Esophagus squamous epithelium (tissue), 5 donors: ENCODE data around the gene GNL2. TPM values are rescaled to one million over a fixed set of nuclear protein-coding genes. Genes with fewer than 3 reads are reported as not detected.

Experiments
- DNase-seq: peaks from one replicate; lab custom pipeline; 2025; lab: John Stamatoyannopoulos, UW
- H3K27ac ChIP-seq, 4 donors: fragments of 200-600 bp; sonication (generic); one replicate each; pipeline ENCODE4 v1.5.1; 2016 to 2019; ENCODE audit warnings: mild to moderate bottlenecking in 1 of 4
- H3K27me3 ChIP-seq, 4 donors: fragments of 200-600 bp; sonication (generic); 1 replicate in 3 of 4; 2 replicates in 1 of 4; pipeline versions ENCODE4 v1.5.1 to v1.6.0; 2017 to 2021; ENCODE audit warnings: antibody characterized with exemption in 1 of 4
- H3K36me3 ChIP-seq, 3 donors: fragments of 200-600 bp; sonication (generic); one replicate each; pipeline ENCODE4 v1.5.1; 2016 to 2019
- H3K4me1 ChIP-seq, 3 donors: fragments of 200-600 bp; sonication (generic); one replicate each; pipeline ENCODE4 v1.5.1; 2017 to 2019
- H3K4me3 ChIP-seq, 4 donors: fragments of 200-600 bp; sonication (generic); 1 replicate in 3 of 4; 2 replicates in 1 of 4; pipeline ENCODE4 v1.5.1; 2016 to 2019; ENCODE audit warnings: mild to moderate bottlenecking in 2 of 4, moderate library complexity in 1 of 4
- H3K9me3 ChIP-seq, 3 donors: fragments of 200-600 bp; sonication (generic); one replicate each; pipeline ENCODE4 v1.5.1; 2016 to 2019
- POLR2A ChIP-seq, 4 donors: fragments of 450-650 bp; IDR thresholded peaks; one replicate each; pipeline ENCODE4 v1.6.1; 2017; ENCODE audit warnings: antibody characterized with exemption in 4 of 4, mild to moderate bottlenecking in 4 of 4, moderate library complexity in 3 of 4
- WGBS, 2 donors: methylation state at CpG; one replicate each; pipeline ENCODE4 v1.1.5; 2018; 5-methylcytosine and 5-hydroxymethylcytosine counted together
- intact Hi-C: fragments of 100-400 bp; cut with DNase I; formaldehyde crosslinking; loops from one replicate; pipeline ENCODE4 v1.15.0; 2022
- total RNA-seq, 4 donors: library from RNA; depleted of rRNA; stranded (reverse); fragments of >200 nt; gene quantifications; one replicate each; pipeline ENCODE4 v1.1.0, GENCODE V29; 2016
- TF ChIP-seq, protein P1 (sequence below), 6 experiments: fragments of 450-650 bp in 4 of 6; fragments of 200-600 bp in 2 of 6; sonication (generic) in 2 of 6; IDR thresholded peaks; one replicate each; pipeline ENCODE4 v1.5.1; 2016 to 2019; ENCODE audit warnings: antibody characterized with exemption in 6 of 6, mild to moderate bottlenecking in 4 of 6, moderate library complexity in 4 of 6
- donor health status: DM: yes; HTN: yes; CAD: no.

Gene GNL2
- total RNA-seq, 4 donors from 2014 or later = 27.5 to 53.2 (median 37.1) TPM

DNA sequence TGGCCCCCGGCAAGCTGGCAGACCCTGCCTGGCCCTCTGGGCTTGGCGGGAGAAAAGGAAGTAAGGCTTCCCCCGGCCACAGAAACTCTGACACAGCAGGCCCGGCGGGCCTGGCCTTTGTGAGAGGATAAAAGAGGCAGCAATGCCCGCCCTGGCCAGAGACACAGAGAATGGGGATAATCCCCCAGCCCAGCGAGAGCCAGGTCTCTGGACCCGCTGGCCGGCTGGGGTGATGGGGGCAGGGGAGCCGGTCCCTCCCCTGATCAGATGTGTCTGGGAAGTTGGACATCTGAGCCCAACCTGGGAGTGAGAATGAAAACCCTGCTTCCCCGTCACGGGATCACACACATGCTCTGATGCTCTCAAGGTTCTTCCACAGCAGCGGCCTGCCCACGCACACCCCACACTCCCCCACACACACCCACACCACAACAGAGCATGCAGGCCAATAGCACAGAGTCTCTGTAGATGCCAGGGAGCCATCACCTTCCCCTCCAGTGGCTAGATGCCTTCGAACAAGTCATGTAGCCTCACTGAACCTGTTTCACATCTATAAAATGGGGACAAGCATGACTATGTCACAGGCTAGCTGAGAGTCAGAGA, 34.8 kb upstream of the GNL2 start:
- Histone ChIP-seq H3K4me1 (peaks cover 6 to 29% (median 10%) of the 10 kb centered on the region in 3 donors), H3K36me3 (no peaks in the 10 kb centered on the region), H3K9me3 (no peaks in the 10 kb centered on the region), H3K27me3 (peaks cover 15 to 97% (median 31%) of the 10 kb centered on the region in 4 donors), H3K4me3 (no peak overlapping the region), H3K27ac (no peak overlapping the region)
- DNase-seq = no peak
- TF ChIP-seq, protein P1, sequence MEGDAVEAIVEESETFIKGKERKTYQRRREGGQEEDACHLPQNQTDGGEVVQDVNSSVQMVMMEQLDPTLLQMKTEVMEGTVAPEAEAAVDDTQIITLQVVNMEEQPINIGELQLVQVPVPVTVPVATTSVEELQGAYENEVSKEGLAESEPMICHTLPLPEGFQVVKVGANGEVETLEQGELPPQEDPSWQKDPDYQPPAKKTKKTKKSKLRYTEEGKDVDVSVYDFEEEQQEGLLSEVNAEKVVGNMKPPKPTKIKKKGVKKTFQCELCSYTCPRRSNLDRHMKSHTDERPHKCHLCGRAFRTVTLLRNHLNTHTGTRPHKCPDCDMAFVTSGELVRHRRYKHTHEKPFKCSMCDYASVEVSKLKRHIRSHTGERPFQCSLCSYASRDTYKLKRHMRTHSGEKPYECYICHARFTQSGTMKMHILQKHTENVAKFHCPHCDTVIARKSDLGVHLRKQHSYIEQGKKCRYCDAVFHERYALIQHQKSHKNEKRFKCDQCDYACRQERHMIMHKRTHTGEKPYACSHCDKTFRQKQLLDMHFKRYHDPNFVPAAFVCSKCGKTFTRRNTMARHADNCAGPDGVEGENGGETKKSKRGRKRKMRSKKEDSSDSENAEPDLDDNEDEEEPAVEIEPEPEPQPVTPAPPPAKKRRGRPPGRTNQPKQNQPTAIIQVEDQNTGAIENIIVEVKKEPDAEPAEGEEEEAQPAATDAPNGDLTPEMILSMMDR (IDR thresholded peaks at IDR 0.05) = no peak
- intact Hi-C loops = no loop called here
- 28 to 60% methylated on average over 3 to 8 of the region's 15 CpGs for WGBS, 2 donors

DNA sequence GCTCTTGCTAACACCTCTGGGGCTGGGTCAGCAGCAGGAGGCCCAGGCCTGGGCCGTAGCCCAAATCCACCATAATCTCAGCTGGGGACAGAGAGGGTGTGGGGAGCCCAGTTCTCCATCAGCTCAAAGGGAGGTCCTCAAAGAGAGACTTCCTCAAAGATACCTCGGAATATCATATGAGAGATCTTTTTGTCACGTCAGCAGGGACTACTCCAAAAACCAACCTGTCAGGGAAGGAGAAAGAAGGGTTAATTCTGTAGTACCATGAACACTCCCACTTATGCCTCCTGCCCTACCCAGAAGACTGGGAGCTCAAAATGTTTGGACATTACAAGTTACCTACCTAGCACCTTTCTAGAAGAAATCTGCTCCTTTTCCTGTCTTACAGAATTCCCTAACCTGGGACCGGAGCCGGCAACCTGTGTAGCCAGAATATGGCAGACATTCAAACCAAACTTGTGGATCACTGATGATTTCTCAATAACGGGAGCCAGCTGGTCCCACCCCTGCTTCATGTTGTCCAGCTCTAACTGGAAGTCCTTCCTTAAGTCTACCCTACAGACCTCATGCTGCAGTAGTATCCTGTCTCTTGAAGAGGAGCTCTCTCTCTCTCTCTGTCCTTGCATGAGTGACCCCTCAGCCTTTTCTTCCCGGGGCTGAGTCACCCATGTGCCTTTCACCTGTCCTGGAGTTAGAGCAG, 34.1 kb upstream of the GNL2 start:
- TF ChIP-seq, protein P1 (IDR thresholded peaks at IDR 0.05) = no peak
- TF ChIP-seq POLR2A (IDR thresholded peaks at IDR 0.05) = no peak
- H3K9me3 ChIP-seq = no peaks in the 10 kb centered on the region
- no peak for DNase-seq
- WGBS, 2 donors = 42 to 48% methylated on average over 5 of the region's 7 CpGs
- no peak overlapping the region for H3K4me3 ChIP-seq
- H3K4me1 ChIP-seq = peaks cover 6 to 25% (median 10%) of the 10 kb centered on the region in 3 donors
- H3K27me3 ChIP-seq = peaks cover 11 to 97% (median 27%) of the 10 kb centered on the region in 4 donors
- intact Hi-C loops = no loop called here
- H3K27ac ChIP-seq = no peak overlapping the region
- no peaks in the 10 kb centered on the region for H3K36me3 ChIP-seq

DNA sequence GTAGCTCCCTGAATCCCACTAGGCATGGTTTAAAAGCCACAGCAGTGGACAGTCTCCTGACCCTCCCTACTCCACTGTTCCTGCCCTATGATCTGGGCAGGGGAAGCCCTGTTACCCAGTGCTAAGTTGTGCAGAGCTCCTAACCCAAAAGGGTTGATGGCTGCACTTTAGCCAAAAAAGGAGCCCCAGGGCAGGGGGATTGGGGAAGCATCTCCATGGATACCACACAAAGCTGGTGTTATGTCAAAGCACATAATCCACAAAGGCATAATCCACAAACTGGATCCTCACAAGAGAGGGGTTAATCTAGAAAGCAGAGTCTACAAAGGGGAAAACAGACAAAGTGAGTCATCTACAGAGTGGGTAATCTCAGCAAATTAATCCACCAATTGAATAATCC, 33.3 kb upstream of the GNL2 start:
- intact Hi-C loops = no loop called here
- no peaks in the 10 kb centered on the region for H3K9me3 ChIP-seq
- no peaks in the 10 kb centered on the region for H3K36me3 ChIP-seq
- no peak overlapping the region for H3K4me3 ChIP-seq
- no peak overlapping the region for H3K27ac ChIP-seq
- peaks cover 2 to 97% (median 21%) of the 10 kb centered on the region in 4 donors for H3K27me3 ChIP-seq
- H3K4me1 ChIP-seq = peaks cover 2 to 17% (median 5%) of the 10 kb centered on the region in 3 donors
- no peak for TF ChIP-seq POLR2A (IDR thresholded peaks at IDR 0.05)
- TF ChIP-seq, protein P1 (IDR thresholded peaks at IDR 0.05) = no peak
- no peak for DNase-seq

DNA sequence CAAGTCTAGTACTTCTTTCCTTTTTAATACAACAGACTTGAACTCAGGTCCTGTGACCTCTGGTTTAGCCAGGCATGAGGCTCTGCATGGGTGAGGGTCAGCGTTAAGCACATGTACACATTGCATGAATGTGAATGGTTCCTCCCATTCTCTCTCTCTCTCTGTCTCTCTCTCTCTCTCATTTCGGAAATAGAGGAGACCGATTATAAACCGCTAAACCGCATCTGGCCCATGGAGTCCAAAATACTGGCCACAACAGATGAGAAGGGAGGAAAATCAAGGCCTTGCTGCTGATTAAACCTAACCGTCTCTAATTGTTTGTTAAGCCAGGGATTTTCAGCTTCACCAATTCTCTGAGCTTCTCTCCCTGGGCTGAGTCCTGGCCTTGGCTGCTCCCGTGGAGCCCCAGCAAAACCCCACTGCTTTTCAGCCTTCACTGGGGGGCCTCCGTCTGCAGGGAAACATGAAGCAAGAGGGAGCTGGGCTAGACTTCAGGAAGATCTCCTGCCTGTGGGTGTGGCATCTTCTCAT, 32.4 kb upstream of the GNL2 start:
- WGBS, 2 donors = 74 to 78% methylated on average over 6 to 7 of the region's 8 CpGs
- H3K27ac ChIP-seq = no peak overlapping the region
- no peak overlapping the region for H3K4me3 ChIP-seq
- H3K36me3 ChIP-seq = no peaks in the 10 kb centered on the region
- intact Hi-C loops = no loop called here
- H3K4me1 ChIP-seq = peaks cover 0 to 7% (median 0%) of the 10 kb centered on the region in 3 donors
- H3K27me3 ChIP-seq = peaks cover 0 to 92% (median 12%) of the 10 kb centered on the region in 4 donors
- H3K9me3 ChIP-seq = no peaks in the 10 kb centered on the region
- TF ChIP-seq, protein P1 (IDR thresholded peaks at IDR 0.05) = no peak
- TF ChIP-seq POLR2A (IDR thresholded peaks at IDR 0.05) = no peak
- no peak for DNase-seq

DNA sequence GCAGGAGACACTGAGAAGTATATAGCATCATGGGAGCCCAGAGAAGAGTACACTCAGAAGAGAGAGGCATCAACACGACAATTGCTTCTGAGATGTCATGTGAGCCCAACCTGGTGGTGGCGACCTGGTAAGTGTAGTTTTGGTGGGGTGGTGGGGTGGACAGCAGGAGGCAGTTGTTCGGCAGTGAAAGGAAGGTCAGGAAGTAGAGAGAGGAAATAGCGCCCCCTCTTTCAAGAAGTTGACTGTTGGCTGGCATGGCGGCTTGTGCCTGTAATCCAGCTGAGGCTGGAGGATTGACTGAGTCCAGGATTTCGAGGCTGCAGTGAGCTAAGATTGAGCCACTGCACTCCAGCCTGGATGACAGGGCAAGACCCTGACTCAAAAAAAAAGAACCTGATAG, 26.4 kb upstream of the GNL2 start:
- no peaks in the 10 kb centered on the region for H3K4me1 ChIP-seq
- no peaks in the 10 kb centered on the region for H3K36me3 ChIP-seq
- H3K27me3 ChIP-seq = peaks cover 0 to 80% (median 0%) of the 10 kb centered on the region in 4 donors
- H3K27ac ChIP-seq = no peak overlapping the region
- DNase-seq = no peak
- intact Hi-C loops = no loop called here
- WGBS, 2 donors = 31 to 48% methylated on average over 6 of the region's 6 CpGs
- H3K4me3 ChIP-seq = no peak overlapping the region
- TF ChIP-seq, protein P1 (IDR thresholded peaks at IDR 0.05) = no peak
- no peak for TF ChIP-seq POLR2A (IDR thresholded peaks at IDR 0.05)
- H3K9me3 ChIP-seq = no peaks in the 10 kb centered on the region
